Measurements from ENCODE around the gene XRN1. TPM values are rescaled to one million over a fixed set of nuclear protein-coding genes. Genes with fewer than 3 reads are reported as not detected.
"Not testable (repeated sequence)": the region's sequence is repeated elsewhere in the genome, so short reads cannot be mapped to it uniquely, and the experiment has no call there.

XRN1 gene
- total and polyA plus RNA-seq, 2 donors (not counting 1 experiment from before 2014, with no cell fraction given): 6.3 to 91.8 TPM

- Histone ChIP-seq H3K27me3 (replicated peaks in 1 of 4; ENCODE audit: control extremely low read depth in 1 of 4, control insufficient read depth in 3 of 4, insufficient read depth in 4 of 4, low read length in 3 of 4) (no peaks in the 10 kb centered on the region), H2AFZ (ENCODE audit: insufficient read depth, low read depth, low read length, poor library complexity, severe bottlenecking) (no peak overlapping the region), H3K27ac (ENCODE audit: low read length in 2 of 2) (no peak overlapping the region), H3K4me1 (ENCODE audit: control insufficient read depth in 2 of 2, insufficient read depth in 2 of 2, low read length in 2 of 2) (no peaks in the 10 kb centered on the region), H3K4me3 (ENCODE audit: control extremely low read depth in 1 of 5, extremely low read depth in 1 of 5, insufficient read depth in 1 of 5, low read depth in 2 of 5, low read length in 4 of 5) (no peak overlapping the region), H4K20me1 (ENCODE audit: control insufficient read depth, insufficient read depth, low read length, poor library complexity, severe bottlenecking) (no peaks in the 10 kb centered on the region), H3K9me3 (ENCODE audit: control extremely low read depth in 1 of 3, control insufficient read depth in 2 of 3, insufficient read depth in 1 of 3, low read length in 2 of 3) (no peaks in the 10 kb centered on the region), H3K36me3 (replicated peaks in 1 of 2; ENCODE audit: control extremely low read depth in 1 of 2, control insufficient read depth in 1 of 2, extremely low read depth in 1 of 2, insufficient read depth in 2 of 2, low read length in 1 of 2) (peaks cover 27 to 56% of the 10 kb centered on the region in 2 experiments), H3K4me2 (replicated peaks; ENCODE audit: low read depth, low read length, poor library complexity, severe bottlenecking) (no peak overlapping the region), H3K79me2 (ENCODE audit: control insufficient read depth, insufficient read depth, low read length) (peaks cover 3% of the 10 kb centered on the region), H3K9ac (ENCODE audit: low read length) (no peak overlapping the region)
- WGBS (ENCODE audit: insufficient coverage): no CpG with 5 or more reads among the region's 2 CpGs
- H3K4me3 Mint-ChIP-seq: no peak overlapping the region
- DNase-seq: no peak
- POLR2A ChIA-PET: no interaction called here
- no peak for TF ChIP-seq EZH2 (IDR thresholded peaks at IDR 0.05; ENCODE audit: borderline replicate concordance, insufficient read depth, low read depth, low read length, poor library complexity, severe bottlenecking)
- no peak for TF ChIP-seq CTCF (IDR thresholded peaks at IDR 0.05)
- no peaks in the 10 kb centered on the region for H3K4me1 Mint-ChIP-seq
- intact Hi-C loops (cut with micrococcal nuclease): no loop called here
- no peaks in the 10 kb centered on the region for H3K9me3 Mint-ChIP-seq (ENCODE audit: insufficient read depth)
- H3K27me3 Mint-ChIP-seq: no peaks in the 10 kb centered on the region
- H3K27ac Mint-ChIP-seq: no peak overlapping the region
- ATAC-seq (ENCODE audit: low read depth): no peak
- CTCF ChIA-PET: no interaction called here
Measured at GRCh38 chr3:142332390-142332789, 115.4 kb downstream of the XRN1 start.

- H2AFZ ChIP-seq (ENCODE audit: insufficient read depth, low read depth, low read length, poor library complexity, severe bottlenecking); H3K27ac ChIP-seq (ENCODE audit: low read length in 2 of 2); intact Hi-C loops (cut with micrococcal nuclease); ATAC-seq (ENCODE audit: low read depth); H3K4me1 Mint-ChIP-seq; H3K4me2 ChIP-seq (replicated peaks; ENCODE audit: low read depth, low read length, poor library complexity, severe bottlenecking); H3K36me3 ChIP-seq (replicated peaks in 1 of 2; ENCODE audit: control extremely low read depth in 1 of 2, control insufficient read depth in 1 of 2, extremely low read depth in 1 of 2, insufficient read depth in 2 of 2, low read length in 1 of 2); H3K9ac ChIP-seq (ENCODE audit: low read length); H3K79me2 ChIP-seq (ENCODE audit: control insufficient read depth, insufficient read depth, low read length); H3K4me1 ChIP-seq (ENCODE audit: control insufficient read depth in 2 of 2, insufficient read depth in 2 of 2, low read length in 2 of 2); CTCF ChIA-PET; H3K4me3 ChIP-seq (ENCODE audit: control extremely low read depth in 1 of 5, extremely low read depth in 1 of 5, insufficient read depth in 1 of 5, low read depth in 2 of 5, low read length in 4 of 5); POLR2A ChIA-PET; H3K9me3 ChIP-seq (ENCODE audit: control extremely low read depth in 1 of 3, control insufficient read depth in 2 of 3, insufficient read depth in 1 of 3, low read length in 2 of 3); DNase-seq; H3K9me3 Mint-ChIP-seq (ENCODE audit: insufficient read depth); H3K27me3 Mint-ChIP-seq; H3K27me3 ChIP-seq (replicated peaks in 1 of 4; ENCODE audit: control extremely low read depth in 1 of 4, control insufficient read depth in 3 of 4, insufficient read depth in 4 of 4, low read length in 3 of 4); H3K27ac Mint-ChIP-seq; H4K20me1 ChIP-seq (ENCODE audit: control insufficient read depth, insufficient read depth, low read length, poor library complexity, severe bottlenecking); H3K4me3 Mint-ChIP-seq: not testable (repeated sequence)
- 100% methylated on average over 1 of the region's 1 CpG for whole genome bisulfite sequencing (ENCODE audit: insufficient coverage)
Measured at GRCh38 chr3:142324275-142324953, 123.4 kb downstream of the XRN1 start.
